SU-DHL-6 (cell line): Measurements from ENCODE around the gene NHLRC4.

Experiments used
- H2AFZ ChIP-seq: fragments of 200-600 bp; sonication (generic); 2 replicates; pipeline ENCODE4 v1.6.1; 2014; ENCODE audit warnings: low read depth, mild to moderate bottlenecking, moderate library complexity, mixed read lengths, antibody characterized with exemption, low read length; ENCODE audit not compliant: severe bottlenecking
- H3F3A ChIP-seq: fragments of 200-600 bp; shearing (Covaris generic); 2 replicates; pipeline ENCODE4 v1.6.0; 2016; ENCODE audit warnings: antibody characterized with exemption, mild to moderate bottlenecking; ENCODE audit not compliant: insufficient read depth
- H3K27ac ChIP-seq: fragments of 200-600 bp; sonication (generic); 2 replicates; pipeline ENCODE4 v1.5.1; 2016; ENCODE audit warnings: low read depth, mild to moderate bottlenecking, low read length, moderate library complexity, mixed read lengths
- H3K27me3 ChIP-seq: fragments of 200-600 bp; sonication (generic), shearing (Covaris generic); 2 replicates; pipeline ENCODE4 v1.6.0; 2014; ENCODE audit warnings: mild to moderate bottlenecking, low read length
- H3K36me3 ChIP-seq: fragments of 200-600 bp; sonication (generic); 2 replicates; pipeline ENCODE4 v1.6.1; 2014; ENCODE audit warnings: mild to moderate bottlenecking, low read length, mixed read lengths
- H3K4me2 ChIP-seq: fragments of 300-600, 200-600 bp; shearing (Covaris generic), sonication (generic); 2 replicates; pipeline ENCODE4 v1.6.0; 2014; ENCODE audit warnings: low read length, low read depth, mild to moderate bottlenecking; ENCODE audit not compliant: poor library complexity, severe bottlenecking
- H3K4me3 ChIP-seq: fragments of 200-600 bp; sonication (generic); 2 replicates; pipeline ENCODE4 v1.5.1; 2014; ENCODE audit warnings: antibody characterized with exemption, low read length, mild to moderate bottlenecking, mixed read lengths; ENCODE audit not compliant: insufficient read depth, poor library complexity, severe bottlenecking
- H3K79me2 ChIP-seq: fragments of 200-600 bp; sonication (generic); 2 replicates; pipeline ENCODE4 v1.6.1; 2014; ENCODE audit warnings: mild to moderate bottlenecking, low read length, moderate library complexity; ENCODE audit not compliant: insufficient read depth
- H3K9ac ChIP-seq: fragments of 200-600 bp; sonication (generic); 2 replicates; pipeline ENCODE4 v1.7.0; 2014; ENCODE audit warnings: mild to moderate bottlenecking, low read length
- H3K9me2 ChIP-seq: fragments of 200-600 bp; sonication (generic); replicated peaks from 2 replicates; pipeline ENCODE4 v1.6.1; 2014; ENCODE audit warnings: low read length; ENCODE audit not compliant: insufficient read depth
- H3K9me3 ChIP-seq: fragments of 200-600 bp; sonication (generic); 2 replicates; pipeline ENCODE4 v1.6.1; 2014; ENCODE audit warnings: low read length, mixed read lengths; ENCODE audit not compliant: insufficient read depth
- H4K20me1 ChIP-seq: fragments of 200-600 bp; sonication (generic); 2 replicates; pipeline ENCODE4 v1.6.1; 2014; ENCODE audit warnings: low read depth, mild to moderate bottlenecking, antibody characterized with exemption, low read length, moderate library complexity, mixed read lengths
- EZH2phosphoT487 ChIP-seq: fragments of 200-600 bp; sonication (generic), shearing (Covaris generic); conservative IDR thresholded peaks from 2 replicates; pipeline ENCODE4 v1.6.1; 2018; ENCODE audit warnings: mild to moderate bottlenecking, antibody characterized with exemption, low read length, moderate library complexity, mixed read lengths
- TF ChIP-seq, protein P1 (sequence below): fragments of 200-600 bp; sonication (generic); IDR thresholded peaks from one replicate; pipeline ENCODE4 v1.5.1; 2017; ENCODE audit warnings: antibody characterized with exemption, mild to moderate bottlenecking, low read length, moderate library complexity; ENCODE audit not compliant: insufficient read depth, poor library complexity, severe bottlenecking

The NHLRC4 gene

DNA sequence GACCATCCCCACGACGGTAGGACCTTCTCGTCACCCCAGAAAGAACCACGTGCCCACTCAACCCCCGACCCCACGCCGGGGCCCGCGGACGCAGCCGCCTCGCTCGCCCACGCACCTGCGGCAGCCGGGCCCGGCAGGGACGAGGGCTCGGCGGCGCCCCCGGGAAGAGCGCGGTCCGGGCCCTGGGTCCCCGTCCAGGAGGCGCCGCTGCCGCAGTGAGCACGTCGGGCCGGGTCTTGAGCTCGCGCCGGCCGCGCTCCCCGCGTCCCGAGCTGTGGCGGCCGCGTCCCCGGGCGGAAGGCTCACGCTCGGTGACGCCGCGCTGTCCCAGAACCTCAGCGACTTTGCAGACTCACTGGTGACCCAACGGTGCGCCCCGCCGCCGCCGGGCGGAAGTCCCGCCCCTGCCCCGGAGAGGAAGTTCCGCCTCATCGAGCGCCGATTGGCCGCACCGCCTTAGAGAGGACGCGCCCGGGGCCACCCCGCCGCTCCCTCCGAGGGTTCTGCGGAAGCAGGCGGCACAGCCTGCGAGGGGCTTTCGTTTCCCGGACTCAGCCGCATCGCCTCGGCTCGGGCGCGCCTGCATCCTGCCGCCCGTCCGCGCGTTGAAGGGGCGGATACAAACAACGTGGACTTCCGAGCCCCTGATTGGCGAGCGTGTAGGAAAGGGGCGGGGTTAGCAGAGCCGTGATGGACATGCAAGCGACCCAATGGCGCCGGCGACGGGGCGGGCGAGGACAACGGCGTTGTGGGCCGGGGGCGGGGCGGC is 22.3 kb downstream of the NHLRC4 start:
- Histone ChIP-seq H2AFZ (peak overlapping the region; percentile 91), H3K9ac (peak overlapping the region; percentile 90), H3K27me3 (no peaks in the 10 kb centered on the region), H3K79me2 (peaks cover 13% of the 10 kb centered on the region; the same call in 1 of the 2 replicates), H3K4me2 (peak overlapping the region; percentile 69), H3K27ac (peak overlapping the region; percentile 95), H3K9me2 (no peaks in the 10 kb centered on the region), H3F3A (no peaks in the 10 kb centered on the region; the same call in 1 of the 2 replicates), H4K20me1 (no peaks in the 10 kb centered on the region), H3K9me3 (no peaks in the 10 kb centered on the region), H3K36me3 (no peaks in the 10 kb centered on the region), H3K4me3 (peak overlapping the region; percentile 65)
- no peak for TF ChIP-seq EZH2phosphoT487
- TF ChIP-seq, protein P1, sequence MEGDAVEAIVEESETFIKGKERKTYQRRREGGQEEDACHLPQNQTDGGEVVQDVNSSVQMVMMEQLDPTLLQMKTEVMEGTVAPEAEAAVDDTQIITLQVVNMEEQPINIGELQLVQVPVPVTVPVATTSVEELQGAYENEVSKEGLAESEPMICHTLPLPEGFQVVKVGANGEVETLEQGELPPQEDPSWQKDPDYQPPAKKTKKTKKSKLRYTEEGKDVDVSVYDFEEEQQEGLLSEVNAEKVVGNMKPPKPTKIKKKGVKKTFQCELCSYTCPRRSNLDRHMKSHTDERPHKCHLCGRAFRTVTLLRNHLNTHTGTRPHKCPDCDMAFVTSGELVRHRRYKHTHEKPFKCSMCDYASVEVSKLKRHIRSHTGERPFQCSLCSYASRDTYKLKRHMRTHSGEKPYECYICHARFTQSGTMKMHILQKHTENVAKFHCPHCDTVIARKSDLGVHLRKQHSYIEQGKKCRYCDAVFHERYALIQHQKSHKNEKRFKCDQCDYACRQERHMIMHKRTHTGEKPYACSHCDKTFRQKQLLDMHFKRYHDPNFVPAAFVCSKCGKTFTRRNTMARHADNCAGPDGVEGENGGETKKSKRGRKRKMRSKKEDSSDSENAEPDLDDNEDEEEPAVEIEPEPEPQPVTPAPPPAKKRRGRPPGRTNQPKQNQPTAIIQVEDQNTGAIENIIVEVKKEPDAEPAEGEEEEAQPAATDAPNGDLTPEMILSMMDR, result no peak

GRCh38 chr16:589658-590187 is 22.9 kb downstream of the NHLRC4 start, which contains the start of gene RAB40C:
RAB40C (plus strand) TSS chr16:590066; CDS start chr16:590292, 226 bp downstream.
- Histone ChIP-seq H3K27me3 (no peaks in the 10 kb centered on the region), H4K20me1 (no peaks in the 10 kb centered on the region), H3K4me3 (peak within 1 kb of the TSS; percentile 66), H3K9me2 (no peaks in the 10 kb centered on the region), H3F3A (no peaks in the 10 kb centered on the region; the same call in 1 of the 2 replicates), H3K9me3 (no peaks in the 10 kb centered on the region), H2AFZ (peak within 1 kb of the TSS; percentile 91), H3K4me2 (peak within 1 kb of the TSS; percentile 69), H3K79me2 (peaks cover 13% of the 10 kb centered on the region; the same call in 1 of the 2 replicates), H3K9ac (peak within 1 kb of the TSS; percentile 90), H3K27ac (peak within 1 kb of the TSS; percentile 95), H3K36me3 (no peaks in the 10 kb centered on the region)
- no peak for TF ChIP-seq EZH2phosphoT487
- TF ChIP-seq, protein P1, result no peak

DNA sequence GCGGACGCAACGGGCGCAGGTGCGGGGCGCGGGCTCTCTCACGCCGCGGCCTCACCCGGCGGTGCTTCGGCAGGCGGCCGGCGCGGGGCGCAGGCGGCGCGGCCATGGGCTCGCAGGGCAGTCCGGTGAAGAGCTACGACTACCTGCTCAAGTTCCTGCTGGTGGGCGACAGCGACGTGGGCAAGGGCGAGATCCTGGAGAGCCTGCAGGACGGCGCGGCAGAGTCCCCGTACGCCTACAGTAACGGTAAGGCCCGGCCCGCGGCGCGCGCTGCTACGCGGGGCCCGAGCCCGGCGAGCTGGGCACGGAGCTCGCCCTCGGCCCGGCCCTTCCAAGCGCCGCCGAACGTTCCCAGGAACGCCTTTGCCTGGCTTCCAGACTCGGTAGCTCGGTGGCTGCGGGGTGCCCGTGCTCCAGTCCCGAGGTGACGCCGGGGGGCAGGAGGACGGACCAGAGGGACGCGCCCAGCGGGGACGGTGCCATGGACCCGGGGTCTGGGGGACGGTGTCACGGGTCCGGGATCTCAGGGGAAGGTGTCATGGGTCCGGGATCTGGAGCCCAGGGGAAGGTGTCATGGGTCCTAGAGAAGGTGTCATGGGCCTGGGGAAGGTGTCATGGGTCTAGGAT is 23.5 kb downstream of the NHLRC4 start:
- Histone ChIP-seq H3F3A (no peaks in the 10 kb centered on the region; the same call in 1 of the 2 replicates), H3K9ac (peak overlapping the region; percentile 71), H3K79me2 (peaks cover 13% of the 10 kb centered on the region; the same call in 1 of the 2 replicates), H4K20me1 (no peaks in the 10 kb centered on the region), H3K4me3 (peak overlapping the region; percentile 66), H3K9me3 (no peaks in the 10 kb centered on the region), H3K4me2 (peak overlapping the region; percentile 59), H3K27ac (no peak overlapping the region), H3K9me2 (no peaks in the 10 kb centered on the region), H3K36me3 (no peaks in the 10 kb centered on the region), H3K27me3 (no peaks in the 10 kb centered on the region), H2AFZ (no peak overlapping the region)
- TF ChIP-seq, protein P1, result no peak
- TF ChIP-seq EZH2phosphoT487, result no peak
